Measurements from ENCODE around the gene UCP3.
A peak's percentile ranks its signal among the peaks of the same experiment; 100 is the strongest.

The UCP3 gene, protein sequence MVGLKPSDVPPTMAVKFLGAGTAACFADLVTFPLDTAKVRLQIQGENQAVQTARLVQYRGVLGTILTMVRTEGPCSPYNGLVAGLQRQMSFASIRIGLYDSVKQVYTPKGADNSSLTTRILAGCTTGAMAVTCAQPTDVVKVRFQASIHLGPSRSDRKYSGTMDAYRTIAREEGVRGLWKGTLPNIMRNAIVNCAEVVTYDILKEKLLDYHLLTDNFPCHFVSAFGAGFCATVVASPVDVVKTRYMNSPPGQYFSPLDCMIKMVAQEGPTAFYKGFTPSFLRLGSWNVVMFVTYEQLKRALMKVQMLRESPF

DNA sequence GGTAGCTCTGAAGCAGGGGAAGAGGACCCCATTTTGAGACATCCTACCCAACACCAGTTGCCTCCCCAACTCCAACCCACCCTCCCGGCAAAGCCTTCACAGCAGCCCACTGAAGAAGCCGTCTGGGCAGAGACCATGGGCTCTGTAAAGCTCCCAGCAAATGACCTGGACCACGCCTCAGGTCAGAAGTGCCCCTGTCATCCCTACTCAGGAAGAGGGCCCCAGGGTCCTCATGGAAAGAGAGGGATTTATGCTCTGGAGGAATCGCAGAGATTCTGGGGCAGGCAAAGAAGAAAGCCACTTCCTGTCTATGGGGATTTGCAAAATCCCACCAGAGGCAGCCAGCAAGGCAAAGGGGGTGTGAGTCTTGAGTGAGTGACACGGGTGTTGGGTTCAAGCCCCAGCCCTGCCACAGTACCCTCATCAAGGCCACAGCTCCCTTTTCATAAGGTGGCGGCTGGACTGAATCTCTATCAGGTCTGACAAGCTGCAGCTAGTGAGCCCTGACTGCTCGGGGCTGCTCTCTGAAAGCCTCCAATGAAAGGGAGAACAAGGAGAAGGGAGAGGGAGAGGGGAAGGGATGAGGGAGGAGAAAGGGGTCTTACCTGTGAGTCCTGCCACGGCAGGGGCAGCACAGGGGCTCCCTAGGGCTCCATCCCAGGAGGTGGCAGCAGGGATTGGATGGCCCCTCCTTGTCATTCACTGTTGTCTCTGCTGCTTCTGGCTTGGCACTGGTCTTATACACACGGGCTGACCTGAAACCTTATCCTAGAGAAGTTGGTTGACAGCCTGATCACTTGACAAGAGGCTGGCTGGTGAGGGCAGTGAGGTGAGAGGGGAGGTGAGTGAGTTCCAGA lies at the start of gene UCP3:
Gene UCP3 (minus strand): TSS at position 713 of the 857 bp plus-strand sequence. CDS start 2,043 bp downstream, outside the sequence.
- DNase-seq = no peak

DNA sequence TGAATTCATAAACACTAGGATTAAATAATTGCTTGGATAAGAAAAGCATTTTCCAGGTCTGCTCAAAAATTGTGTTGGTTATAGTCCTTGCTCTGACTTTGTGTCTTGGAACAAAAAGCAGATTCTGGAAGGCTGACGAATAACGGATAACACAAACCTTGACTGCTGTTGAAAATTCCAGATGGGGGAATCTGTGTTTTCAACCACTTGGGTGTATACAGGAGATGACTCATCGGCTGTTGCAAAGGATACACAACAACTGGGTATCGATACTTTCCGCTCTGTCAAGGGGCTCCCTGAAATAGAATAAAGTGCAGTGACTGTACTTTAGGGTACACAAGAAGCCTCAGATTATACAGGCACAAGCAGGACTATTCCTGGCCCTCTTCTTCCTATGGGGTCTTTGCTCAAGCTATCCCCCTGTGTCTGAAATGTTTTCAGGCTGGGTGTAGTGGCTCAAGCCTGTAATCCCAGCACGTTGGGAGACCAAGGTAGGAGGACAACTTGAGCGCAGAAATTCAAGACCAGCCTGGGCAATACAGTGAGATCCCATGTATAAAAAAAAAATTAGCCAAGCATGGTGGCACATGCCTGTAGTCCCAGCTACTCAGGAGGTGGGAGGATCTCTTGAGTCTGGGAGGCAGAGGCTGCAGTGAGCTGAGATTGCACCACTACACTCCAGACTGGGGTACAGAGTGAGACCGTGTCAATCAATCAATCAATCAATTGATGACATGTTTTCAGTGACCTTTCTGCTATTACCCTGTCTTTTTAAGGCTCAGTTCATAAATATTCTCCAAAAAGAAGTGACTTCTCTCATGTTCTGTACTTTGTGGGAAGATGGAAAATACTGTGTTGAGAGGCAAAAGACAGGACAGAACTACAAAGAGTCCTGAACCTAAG lies 48.6 kb upstream of the UCP3 start:
- peak; percentile 11 for DNase-seq

DNA sequence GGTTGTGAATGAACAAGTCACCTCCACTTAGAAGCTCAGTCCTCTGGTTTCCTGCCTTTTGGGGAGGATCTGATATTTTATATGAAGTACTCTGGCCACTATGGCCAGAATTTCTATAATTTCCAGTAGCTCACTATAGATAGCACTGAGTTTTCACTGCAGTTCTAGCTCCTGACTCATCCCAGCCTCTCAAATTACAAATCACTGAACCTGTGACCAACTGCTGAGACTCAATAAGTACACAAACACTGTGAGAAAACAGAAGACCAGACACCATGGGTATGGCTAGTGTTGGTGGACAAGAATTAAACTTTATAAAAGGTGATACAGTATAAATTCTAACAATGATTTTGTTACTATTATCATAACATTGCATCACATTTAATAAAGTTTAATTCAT lies 47.1 kb upstream of the UCP3 start:
- no peak for DNase-seq

DNA sequence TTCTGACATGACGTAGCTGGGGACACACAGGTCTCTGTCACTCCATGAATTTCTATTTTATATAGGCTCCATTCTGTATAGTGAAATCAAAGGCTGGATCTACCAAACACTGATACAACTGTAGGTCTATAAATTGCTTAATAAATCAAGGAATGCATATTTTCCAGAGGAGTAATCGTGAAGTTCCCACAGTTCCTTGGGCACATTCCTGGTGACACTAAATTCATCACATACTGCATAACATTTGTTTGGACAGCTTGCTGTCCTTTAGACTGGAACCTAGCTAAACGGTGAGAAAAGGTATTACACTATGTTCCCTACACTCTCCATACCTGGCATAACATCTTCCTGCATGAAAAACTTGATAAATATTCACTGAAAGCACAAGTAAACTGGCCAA lies 41.6 kb upstream of the UCP3 start:
- DNase-seq = no peak

DNA sequence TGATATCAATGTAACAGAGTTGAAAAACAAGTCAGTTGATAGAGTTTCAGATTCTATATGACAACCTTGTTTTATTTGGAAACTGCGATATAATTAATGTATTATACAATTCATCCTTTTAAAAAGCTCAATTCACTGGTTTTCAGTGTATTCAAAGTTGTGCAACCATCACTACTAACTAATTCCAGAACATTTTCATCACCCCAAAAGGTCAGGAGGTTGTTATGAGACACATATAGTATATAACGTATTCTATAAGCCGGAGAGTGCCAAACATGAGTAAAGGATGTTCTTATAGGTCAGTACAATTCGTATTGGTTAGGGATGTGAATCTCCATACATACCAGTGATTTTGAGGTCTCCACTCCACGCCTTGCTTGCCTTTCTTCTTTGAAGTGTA lies 40.1 kb upstream of the UCP3 start:
- no peak for DNase-seq

DNA sequence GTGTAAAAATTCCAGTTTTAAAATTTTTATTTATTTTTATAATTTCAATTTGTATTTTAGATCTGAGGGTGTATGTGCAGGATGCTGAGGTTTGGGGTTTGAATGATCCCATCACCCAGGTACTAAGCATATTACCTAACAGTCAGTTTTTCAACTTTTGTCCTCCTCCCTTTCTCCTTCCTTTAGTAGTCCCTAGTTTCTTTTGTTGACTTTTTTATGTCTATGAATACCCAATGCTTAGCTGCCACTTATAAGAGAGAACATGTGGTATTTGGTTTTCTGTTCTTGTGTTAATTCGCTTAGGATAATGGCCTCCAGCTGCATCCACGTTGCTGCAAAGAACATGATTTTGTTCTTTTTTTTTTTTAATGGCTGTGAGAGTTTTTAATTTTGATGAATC lies 35.7 kb upstream of the UCP3 start:
- no peak for DNase-seq

DNA sequence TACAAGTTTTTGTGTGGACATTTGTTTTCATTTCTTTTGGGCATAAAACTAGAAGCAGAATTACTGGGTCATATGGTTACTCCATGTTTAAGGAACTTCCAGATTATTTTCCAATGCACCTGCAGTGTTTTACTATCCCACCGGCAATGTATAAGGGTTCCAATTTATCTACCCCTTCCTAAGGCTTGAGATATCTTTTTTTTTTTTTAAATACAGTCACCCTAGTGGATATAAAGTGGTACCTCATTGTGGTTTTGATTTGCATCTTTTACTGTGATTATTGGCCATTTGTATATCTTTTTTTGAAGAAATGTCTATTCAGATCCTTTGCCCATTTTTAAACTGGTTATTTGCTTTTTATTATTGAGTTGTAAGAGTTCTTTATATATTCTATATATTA lies 34.6 kb upstream of the UCP3 start:
- DNase-seq = no peak

DNA sequence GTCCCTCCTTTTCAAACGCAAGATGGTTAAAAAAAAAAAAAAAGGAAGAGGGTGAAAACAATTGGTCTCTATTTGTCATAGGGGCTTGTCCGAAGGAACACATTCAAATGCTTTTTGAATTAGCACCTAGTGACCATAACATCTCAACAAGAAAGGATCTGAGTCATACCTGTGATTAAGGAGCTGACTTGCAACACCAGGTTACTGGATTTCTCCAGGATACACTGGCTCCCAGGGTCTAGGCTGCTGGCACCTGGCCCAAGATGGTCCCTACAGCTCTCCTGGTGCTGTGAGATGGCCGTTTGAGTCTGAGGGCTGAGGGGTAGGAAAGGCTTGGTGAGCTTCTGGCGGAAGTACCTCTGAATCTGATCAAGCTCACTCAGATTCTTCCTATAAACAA lies 28.4 kb upstream of the UCP3 start:
- peak; percentile 57 for DNase-seq

DNA sequence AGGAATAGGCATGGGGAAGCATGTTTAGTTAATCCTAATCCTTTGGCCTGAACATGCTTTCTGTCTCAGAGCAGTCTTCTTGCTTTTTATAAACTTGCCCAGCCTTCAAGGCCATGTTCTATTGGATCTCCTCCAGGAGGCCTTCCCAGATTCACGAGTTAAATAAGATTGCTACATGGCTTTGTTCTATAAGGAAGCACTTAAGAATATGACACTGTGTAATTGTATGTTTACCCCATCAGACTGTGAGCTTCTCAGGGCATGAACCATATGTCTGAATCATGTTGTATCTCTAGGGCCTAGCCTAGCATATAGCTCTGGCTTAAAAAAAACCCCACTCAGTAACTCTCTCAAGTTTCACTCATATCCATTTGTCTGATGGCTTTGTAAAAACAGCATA lies 26.4 kb upstream of the UCP3 start:
- no peak for DNase-seq

DNA sequence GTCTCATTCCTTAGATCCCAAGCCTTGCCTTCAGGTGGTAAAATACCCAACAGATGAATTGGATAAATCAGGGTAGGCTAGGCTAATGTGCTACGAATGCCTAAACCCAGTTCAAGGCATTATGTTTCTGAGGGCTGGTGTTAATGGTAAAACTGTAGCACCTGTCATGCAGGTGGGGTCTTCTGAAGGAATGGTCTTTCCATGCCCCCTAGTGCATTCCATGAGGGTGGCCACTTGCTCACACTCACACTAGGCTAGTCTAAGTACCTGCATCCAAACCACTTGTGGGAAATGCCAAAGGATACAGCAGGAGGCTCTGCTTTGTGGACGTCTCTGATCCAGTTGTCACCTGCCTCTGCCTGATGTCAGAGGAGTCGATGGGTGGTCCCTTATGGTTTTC lies 24.2 kb upstream of the UCP3 start:
- no peak for DNase-seq

DNA sequence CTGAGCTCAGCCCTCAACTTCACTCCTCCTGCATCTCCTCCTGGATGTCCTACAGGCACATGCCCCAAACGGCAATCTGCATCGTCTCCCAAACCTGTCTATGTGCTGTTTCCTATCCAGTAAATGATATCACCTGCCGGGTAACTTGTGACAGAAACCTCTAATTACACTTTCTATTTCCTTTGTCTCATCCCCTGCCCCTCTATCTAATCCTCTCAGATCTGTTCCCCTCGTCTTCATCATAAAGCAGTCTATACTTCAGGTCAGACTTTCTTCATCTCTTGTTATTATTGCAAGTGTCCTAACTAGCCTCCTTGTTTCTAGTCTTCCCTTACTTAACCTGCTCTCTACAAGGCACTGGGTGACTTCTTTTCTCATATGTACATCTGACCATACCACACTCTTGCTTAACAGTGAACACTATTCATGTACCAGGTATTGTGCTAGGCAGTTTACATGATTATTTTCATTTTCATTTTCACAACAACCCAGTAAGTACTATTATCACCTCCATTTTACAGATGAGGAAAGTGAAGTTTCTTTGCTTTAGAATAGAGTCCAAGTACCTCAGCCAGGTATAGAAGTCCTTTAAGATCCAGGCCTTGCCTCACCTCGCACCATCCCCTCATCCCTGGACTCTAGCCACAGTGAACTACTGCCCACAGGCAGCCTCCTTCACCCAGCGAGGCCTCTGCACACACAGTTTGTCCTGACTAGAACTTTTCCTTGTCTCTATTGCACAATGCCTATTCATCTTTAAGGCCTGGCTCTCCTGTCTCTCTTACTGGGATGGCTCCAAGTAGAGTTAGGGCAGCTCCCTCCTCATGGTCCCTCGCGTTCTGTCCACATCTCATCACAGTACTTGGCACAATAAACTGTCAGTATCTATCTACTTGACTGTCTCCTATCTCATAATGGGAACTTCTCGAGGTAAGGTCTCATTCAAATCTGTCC lies 22.1 kb upstream of the UCP3 start:
- DNase-seq = no peak

DNA sequence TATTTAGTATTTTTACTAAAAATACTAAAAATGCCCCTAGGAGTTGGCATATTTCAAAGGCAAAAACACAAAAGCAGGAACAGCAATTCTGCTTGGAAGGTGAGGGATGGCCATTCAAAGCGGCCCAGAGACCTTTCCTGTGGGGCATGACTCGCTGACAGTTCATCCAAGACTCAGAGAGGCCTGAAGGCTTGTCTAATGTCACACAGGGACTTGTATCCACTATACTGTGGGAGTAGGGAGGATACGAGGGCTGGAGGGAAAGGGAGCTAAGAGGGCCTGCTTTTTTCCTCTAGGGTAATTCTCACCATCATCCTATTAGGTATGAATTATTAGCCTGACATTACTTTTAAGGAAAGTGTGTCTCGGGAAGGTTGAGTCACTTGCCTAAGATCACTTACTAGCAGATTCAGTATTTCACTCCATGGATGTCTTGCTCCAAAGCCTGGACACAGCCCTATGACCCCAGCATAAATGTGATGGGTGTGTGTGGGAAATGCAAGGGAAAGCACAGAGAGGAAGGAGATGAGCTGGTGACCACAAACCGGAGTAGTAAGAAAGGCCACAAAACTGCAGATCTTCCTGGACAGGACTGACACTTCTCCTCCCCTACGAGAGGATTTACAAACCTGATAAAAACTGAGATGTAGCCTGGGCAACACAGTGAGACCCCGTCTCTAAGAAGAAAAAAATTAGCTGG lies 16.7 kb upstream of the UCP3 start:
- DNase-seq = peak; percentile 65

DNA sequence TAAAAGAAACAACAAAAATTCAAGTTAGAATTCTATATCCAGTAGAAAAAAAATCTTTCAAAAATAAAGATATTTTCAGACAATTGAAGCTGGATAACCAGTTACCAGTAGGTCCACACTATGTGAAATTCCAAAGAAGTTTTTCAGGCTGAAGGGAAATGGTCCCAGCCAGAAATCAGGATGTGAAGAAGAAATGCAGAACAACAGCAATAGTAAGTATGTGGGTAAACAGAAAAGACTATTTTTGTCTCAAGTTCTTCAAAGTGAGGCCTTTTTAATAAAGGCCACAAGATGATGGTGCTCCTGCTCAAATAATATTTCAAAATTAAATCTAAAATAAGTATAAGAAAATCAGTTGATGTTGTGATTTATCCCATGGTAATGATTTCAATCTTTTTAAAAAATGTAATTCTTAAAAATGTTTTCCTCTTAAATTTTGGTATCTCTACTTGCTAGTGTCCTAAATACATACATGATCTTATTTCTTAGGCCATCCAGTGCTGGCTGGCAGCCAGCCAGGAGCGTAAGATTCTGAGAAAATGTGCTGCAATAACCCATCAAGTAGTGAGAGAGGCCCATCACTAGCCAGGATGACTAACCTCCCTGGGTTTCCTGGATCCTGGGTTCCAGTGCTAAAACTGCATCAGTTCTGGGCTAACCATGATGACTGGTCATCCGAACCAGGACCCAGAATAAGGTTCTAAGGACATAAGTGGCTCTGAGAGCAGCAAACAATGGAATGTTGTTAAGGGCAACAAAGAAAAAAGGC lies 15.6 kb upstream of the UCP3 start:
- DNase-seq = peak; percentile 75

DNA sequence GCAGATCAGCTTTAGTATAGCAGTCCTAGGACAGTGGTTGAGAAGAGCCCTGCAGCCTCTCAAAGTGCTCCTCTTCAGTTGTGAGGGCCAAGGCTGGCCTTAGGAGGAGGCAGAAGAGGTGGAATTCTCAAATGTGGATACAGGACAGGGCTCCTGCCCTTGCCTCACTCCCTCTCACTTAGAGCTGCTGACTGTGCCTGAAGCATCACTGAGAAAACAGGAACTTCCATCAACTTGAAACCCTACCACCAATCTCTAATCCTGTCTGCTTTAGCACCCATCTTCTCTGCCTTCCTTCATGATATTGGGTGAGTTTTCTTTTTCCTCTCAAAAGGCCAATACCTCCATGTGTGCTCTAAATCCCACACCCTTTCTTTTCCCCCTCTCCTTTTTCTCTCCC lies 14.4 kb upstream of the UCP3 start:
- DNase-seq = no peak

DNA sequence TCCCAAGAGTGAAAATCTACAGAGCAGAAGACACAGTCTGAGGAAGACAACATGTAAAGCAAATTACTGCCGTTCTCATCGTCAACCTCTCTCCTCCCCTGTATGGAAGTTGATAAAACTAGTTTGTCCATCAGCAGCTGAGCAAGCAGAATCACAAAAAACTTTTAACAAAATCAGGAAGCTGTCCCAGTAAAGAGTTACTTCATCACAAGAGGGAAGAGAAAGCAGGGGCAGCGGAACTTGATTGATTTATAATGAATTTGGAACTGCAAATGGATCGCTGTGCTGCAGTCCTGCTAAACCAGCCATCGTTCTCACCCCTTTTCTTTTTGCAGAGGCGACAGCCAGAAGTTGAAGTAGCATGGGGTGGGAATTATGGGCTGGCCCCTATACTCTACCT lies 13.7 kb upstream of the UCP3 start:
- DNase-seq = no peak

DNA sequence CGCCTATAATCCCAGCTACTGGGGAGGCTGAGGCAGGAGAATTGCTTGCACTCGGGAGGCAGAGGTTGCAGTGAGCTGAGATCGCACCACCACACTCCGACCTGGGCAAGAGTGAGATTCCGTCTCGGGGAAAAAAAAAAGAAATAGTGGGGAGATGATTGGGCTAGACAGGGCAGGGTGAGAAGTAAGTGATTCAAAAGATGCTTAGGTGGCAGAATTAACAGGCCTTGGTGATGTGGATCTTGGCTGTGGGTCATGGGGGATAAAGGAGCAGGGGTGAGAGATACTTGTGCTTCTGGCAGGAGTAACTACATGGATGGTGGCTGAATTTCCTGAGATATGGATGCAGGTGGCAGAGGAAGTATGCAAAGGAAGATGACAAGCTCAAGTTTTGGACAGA lies 13.1 kb upstream of the UCP3 start:
- DNase-seq = no peak

DNA sequence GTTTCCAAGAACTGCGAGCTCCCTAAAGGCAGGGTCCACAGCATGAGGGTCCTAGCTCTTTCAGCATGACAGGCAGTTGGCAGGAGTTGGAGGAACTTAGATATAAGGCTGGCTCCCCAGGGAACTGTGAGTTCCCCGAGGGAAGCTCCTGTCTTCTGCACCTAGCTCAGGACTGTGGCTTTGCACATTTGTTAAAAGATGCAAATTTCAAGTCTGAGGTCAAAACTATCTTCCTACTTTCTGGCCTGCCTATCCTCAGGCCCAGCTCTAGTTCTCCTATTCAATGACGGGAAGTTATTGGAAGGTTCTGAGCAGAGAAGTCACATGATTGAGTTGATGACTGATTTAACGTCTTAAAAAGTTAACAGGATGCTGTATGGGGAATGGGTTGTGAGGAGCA lies 11.7 kb upstream of the UCP3 start:
- DNase-seq = no peak

DNA sequence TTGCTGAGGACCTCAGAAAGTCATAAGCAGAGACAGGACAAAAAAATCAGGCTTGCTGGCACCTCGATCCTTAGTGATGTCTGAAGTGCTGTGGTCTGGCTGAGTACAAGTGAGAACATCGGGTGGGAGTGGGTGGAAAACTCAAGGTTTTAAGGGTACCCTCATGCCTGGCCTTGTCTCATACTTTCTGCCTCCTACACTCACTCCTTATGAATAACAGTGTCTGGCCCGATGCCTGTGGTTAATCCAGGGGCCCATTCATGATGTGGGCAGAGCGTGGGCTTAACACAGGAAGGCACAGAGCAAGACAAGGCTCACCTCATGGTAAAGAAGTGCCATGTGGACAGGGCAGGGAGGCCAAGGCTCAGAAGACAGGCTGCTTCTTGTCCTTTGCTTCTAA lies 11.0 kb upstream of the UCP3 start:
- DNase-seq = no peak

DNA sequence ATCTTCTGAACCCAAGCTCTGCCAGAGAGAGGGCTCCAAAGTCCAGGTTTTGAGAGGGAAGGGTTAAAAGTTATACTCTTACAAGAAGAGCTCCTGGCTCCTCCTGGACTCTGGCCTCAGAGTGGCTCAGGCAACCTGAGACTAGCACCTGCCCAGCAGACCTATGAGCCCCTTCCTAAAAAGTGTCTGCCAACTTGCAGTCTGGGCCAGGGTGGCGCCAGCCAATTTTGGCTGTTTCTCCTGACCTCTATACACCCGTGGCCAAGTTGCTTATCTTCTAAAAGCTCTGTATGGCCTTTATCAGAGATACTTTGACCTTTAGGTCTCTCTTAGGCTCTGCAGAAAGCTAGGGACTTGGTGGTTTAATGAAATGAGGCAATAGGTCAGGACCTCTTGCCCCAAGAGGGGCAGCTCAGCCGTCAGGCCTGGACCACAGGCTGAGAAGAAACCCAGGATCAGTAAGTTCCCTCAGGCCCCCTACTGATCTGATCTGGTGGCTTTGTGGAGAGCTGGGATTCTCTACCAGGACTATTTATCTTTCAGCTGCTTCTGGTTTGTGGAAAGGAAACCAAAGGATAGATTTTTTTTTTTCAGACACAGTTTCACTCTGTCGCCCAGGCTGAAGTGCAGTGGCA lies 10.3 kb upstream of the UCP3 start:
- no peak for DNase-seq

DNA sequence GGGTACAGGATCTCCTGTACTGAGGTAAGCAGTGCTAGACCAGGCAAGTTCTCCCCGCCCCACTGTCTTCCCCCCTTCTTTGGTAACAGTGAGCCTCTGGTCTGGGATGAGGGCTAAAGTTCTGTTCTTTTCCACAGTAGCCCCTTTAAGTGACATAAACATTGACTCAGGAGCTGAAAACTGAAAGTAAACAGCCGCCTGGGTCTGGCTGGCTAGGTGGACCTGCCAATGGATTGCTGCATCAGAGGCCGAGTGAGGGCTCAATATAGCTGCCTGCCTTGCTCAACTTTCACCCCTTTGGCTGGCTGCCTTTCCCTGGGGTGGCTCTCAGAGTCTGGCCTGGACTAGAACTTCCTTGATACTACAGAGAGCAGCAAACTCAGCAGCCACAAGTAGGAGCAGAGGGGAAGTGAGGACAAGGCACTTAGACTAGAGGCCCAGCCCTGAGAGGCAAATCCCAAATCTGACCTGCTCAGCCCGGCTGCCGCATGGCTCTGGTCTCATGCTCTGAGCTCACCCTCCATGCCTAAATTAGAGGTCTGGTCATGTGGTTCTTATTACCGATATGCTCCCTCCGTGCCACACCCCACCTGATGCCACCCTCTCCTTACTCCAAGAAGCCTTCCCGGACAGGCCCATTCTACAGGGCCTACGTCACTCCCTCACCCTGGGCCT lies 9.6 kb upstream of the UCP3 start:
- no peak for DNase-seq
